Measurements from ENCODE around the gene NOS1AP. TPM values are rescaled to one million over a fixed set of nuclear protein-coding genes. Genes with fewer than 3 reads are reported as not detected.
A peak's percentile ranks its signal among the peaks of the same experiment; 100 is the strongest.

Gene NOS1AP
- total RNA-seq, 1 experiment from 2014 or later, result 14.7 TPM

GRCh38 chr1:162023547-162024501 lies 45.7 kb upstream of the NOS1AP start, which contains the start of gene OLFML2B (continued):
- TF ChIP-seq AR (CRISPR knock-in tag; IDR thresholded peaks at IDR 0.05) (no peak), MYBL2 (CRISPR knock-in tag; IDR thresholded peaks at IDR 0.05) (no peak), ESRRA (CRISPR knock-in tag; IDR thresholded peaks at IDR 0.05; ENCODE audit: borderline replicate concordance) (peak; percentile 58; the same call in 1 of the 2 replicates), MXD4 (CRISPR knock-in tag; IDR thresholded peaks at IDR 0.05; ENCODE audit: borderline replicate concordance) (no peak), HMGXB4 (CRISPR knock-in tag; IDR thresholded peaks at IDR 0.05) (peak; percentile 78), ATF2 (CRISPR knock-in tag; IDR thresholded peaks at IDR 0.05; ENCODE audit: borderline replicate concordance, low read depth) (no peak), ELF4 (CRISPR knock-in tag; IDR thresholded peaks at IDR 0.05; ENCODE audit: low read depth) (no peak), JUN (CRISPR knock-in tag; IDR thresholded peaks at IDR 0.05) (0 out of 2 replicates have a peak, but pooled peaks have one; percentile 15), FOXK1 (CRISPR knock-in tag; IDR thresholded peaks at IDR 0.05) (no peak), ZNF671 (CRISPR knock-in tag; IDR thresholded peaks at IDR 0.05) (no peak), E2F4 (CRISPR knock-in tag; IDR thresholded peaks at IDR 0.05; ENCODE audit: borderline replicate concordance, low read depth) (no peak), FOXP1 (CRISPR knock-in tag; IDR thresholded peaks at IDR 0.05; ENCODE audit: borderline replicate concordance) (peak; percentile 76), PRDM15 (CRISPR knock-in tag; IDR thresholded peaks at IDR 0.05) (peak; percentile 69), IRF1 (CRISPR knock-in tag; IDR thresholded peaks at IDR 0.05) (no peak), GTF2I (CRISPR knock-in tag; conservative IDR thresholded peaks at IDR 0.05) (0 out of 2 replicates have a peak, but pooled peaks have one; percentile 8), TCF7 (CRISPR knock-in tag; IDR thresholded peaks at IDR 0.05; ENCODE audit: low read depth) (no peak), ETV6 (CRISPR knock-in tag; IDR thresholded peaks at IDR 0.05) (peak; percentile 70), RELA (CRISPR knock-in tag; IDR thresholded peaks at IDR 0.05; ENCODE audit: borderline replicate concordance) (no peak), SP1 (CRISPR knock-in tag; conservative IDR thresholded peaks at IDR 0.05) (0 out of 2 replicates have a peak, but pooled peaks have one; percentile 37), ZNF425 (CRISPR knock-in tag; conservative IDR thresholded peaks at IDR 0.05) (no peak), E2F1 (CRISPR knock-in tag; IDR thresholded peaks at IDR 0.05) (no peak), ZNF423 (CRISPR knock-in tag; IDR thresholded peaks at IDR 0.05) (peak; percentile 46; the same call in 1 of the 2 replicates)

Measured in WTC11 (cell line).